Hair follicle dermal papilla cell (primary cell): ENCODE measurements around the gene TMEM79. TPM values are rescaled to one million over a fixed set of nuclear protein-coding genes. Genes with fewer than 3 reads are reported as not detected.

Experiments used
- total RNA-seq: library from RNA; depleted of rRNA; stranded (reverse); fragments of >200 nt; gene quantifications from 2 replicates; pipeline ENCODE4 v1.2.3, GENCODE V29; 2012

The TMEM79 gene, protein sequence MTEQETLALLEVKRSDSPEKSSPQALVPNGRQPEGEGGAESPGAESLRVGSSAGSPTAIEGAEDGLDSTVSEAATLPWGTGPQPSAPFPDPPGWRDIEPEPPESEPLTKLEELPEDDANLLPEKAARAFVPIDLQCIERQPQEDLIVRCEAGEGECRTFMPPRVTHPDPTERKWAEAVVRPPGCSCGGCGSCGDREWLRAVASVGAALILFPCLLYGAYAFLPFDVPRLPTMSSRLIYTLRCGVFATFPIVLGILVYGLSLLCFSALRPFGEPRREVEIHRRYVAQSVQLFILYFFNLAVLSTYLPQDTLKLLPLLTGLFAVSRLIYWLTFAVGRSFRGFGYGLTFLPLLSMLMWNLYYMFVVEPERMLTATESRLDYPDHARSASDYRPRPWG
- total RNA-seq = 0.61 and 0.81 TPM in 2 replicates

DNA sequence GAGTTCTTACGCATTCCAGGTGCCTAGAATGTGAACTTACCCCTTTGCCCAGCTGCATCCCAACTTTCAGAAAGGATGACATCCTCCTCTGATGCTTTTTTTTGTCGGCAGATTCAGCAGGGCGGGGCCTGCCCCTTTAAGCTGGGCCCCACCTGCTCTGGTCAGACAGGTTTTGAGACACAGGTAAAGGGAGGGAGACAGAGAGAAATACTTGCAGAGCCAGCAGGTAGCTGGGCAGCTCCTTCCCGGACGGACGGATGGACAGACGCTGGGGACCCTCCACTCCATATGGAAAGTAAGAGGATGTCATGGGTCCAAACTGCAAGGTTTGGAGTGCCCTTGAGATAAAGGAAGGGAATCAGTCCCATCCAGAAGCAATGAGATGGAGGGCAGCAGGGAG is at the start of gene TMEM79:
TSS of gene TMEM79 (plus strand) at position 214 of the 400 bp plus-strand sequence. CDS start 902 bp downstream, outside the sequence.

DNA sequence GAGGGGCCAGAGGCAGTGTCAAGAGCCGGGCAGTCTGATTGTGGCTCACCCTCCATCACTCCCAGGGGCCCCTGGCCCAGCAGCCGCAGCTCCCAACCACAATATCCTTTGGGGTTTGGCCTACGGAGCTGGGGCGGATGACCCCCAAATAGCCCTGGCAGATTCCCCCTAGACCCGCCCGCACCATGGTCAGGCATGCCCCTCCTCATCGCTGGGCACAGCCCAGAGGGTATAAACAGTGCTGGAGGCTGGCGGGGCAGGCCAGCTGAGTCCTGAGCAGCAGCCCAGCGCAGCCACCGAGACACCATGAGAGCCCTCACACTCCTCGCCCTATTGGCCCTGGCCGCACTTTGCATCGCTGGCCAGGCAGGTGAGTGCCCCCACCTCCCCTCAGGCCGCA is 42.2 kb upstream of the TMEM79 start, which contains the start of gene BGLAP:
TSS of gene BGLAP (plus strand) at position 259 of the 400 bp plus-strand sequence. CDS start at position 307, 48 bp downstream.

DNA sequence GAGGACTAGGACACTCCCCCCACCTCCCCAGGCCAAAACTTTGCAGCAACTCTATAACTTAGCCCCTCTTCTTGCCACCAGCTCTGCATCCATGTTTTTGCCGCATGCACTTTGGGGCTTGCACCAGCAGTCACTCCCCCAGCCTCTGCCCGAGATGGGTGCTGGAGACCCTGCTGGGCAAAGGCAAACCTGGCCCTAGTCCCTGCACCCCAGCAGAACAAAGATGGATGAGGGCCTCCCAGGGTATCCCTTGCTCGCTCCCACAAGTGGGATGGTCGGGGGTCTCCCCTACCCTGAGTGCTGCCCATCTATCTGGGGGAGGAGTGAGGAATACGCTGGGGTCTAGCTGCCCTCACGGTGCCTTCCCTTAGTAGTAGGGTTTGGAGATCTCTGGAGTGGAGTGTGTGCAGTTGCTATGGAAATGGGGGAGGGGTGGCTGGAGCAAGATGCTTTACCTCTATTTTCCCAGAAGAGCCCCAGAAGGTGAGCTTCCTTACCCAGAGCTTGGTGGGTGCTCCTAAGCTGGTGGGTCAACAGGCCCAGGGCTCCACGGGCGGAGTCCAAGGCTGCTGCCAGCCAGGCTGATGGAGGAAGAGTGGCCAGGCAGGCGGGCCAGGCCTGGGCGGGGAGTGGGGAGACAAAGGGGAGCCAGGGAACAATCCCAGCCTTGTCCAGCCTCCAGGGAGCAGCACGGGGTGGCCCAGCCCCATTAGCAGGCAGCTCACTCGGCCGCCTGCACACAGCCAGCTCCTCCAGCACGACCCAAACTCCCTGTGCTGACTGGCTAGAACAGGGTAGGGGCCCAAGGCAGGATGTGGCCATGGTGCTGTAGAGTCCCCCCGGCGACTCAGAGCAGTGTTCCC is 36.4 kb upstream of the TMEM79 start, which contains the start of gene PAQR6:
TSS of gene PAQR6 (minus strand) at position 597 of the 863 bp plus-strand sequence. CDS start 1,325 bp downstream, outside the sequence.

DNA sequence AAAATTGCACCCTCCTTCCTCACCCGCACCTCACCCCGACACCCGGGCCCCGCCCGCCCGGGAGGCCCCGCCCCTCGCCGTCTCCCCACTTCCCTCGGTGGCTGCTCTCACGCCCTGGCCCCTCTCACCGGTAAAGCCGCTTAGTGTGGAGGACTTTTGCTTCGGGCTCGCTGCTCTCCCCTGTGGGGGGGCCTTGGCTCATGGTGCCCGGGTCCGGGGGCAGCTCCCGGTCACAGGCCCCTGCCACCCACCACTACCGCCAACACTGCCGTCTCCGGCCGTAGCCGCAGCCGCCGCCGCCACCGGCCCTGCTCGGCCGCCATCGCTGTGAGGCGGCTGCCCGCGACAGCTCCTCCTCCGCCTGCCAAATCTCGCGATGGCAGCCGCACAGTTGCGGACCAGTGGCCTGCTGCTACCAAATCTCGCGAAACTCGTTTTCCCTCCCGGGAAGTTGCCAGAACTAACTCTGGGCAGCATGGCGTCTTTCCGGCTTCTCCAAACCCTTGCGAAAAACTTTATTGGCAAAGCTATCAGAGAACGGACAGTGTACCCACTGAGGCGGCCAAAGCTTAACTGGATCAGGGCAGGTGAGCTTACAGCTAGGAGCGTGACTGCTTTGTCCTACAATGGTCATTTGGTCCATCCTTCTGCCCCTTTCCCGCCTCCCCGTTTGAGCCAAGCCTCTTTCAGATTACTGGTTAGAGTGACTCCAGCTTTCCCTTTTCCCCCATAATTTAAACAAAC is 1.5 kb upstream of the TMEM79 start, which contains the start of gene SMG5:
TSS of gene SMG5 (minus strand) at position 347 of the 744 bp plus-strand sequence. CDS start at position 202, 145 bp downstream.

DNA sequence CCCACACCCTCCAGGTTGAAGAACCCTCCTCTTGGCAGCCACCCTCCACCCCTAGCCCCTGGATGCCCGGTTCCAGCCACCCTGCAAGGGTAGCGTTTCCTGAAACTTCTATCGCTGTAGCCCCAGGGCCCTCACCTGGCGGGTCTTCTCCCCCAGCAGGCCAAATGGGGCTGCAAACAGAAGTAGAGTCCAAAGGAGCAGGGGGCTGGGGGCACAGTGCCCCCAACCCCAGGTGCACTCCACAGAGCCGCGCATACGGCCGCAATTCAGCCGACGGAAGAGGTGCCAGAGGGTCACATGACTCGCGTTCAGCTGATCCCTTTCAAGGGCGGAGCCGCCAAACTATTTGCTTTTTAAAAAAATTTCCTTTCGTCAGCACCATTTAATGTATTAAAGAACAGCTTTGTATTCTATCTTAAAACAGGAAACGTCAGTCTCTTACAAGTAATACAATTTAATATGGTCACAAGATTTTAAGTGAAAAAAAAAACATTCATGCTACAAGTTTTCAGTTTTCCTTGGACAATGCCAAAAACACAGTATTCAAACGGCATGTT is 11.3 kb downstream of the TMEM79 start, which contains the start of gene GLMP:
TSS of gene GLMP (minus strand) at position 289 of the 557 bp plus-strand sequence. CDS start at position 255, 34 bp downstream.

DNA sequence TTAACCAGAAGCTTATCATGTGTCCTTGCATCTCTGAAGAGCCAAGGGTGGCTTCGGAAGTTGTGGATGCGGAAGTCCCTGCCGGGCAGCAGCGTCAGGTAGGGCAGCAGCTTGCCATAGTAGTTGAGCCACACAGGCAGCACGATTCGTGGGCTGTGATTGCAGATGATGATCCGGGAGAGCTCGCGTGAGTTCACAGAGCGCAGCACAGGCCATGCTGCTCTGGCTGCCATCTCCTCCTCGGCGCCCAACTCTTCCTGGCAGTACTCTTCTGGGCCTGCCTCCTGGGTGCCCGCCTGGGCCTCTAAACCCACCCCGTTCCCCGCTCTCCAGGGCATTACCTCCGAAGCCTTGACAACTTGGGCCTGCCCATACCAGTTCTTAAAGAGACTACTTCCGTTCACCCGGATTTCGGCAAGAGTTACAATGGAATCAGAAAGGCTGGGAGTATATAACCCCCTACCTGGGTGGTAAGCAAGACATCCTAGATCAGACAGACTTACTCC is 14.8 kb downstream of the TMEM79 start, which contains the start of gene VHLL:
TSS of gene VHLL (minus strand) at position 456 of the 506 bp plus-strand sequence. CDS start at position 338, 118 bp downstream.

DNA sequence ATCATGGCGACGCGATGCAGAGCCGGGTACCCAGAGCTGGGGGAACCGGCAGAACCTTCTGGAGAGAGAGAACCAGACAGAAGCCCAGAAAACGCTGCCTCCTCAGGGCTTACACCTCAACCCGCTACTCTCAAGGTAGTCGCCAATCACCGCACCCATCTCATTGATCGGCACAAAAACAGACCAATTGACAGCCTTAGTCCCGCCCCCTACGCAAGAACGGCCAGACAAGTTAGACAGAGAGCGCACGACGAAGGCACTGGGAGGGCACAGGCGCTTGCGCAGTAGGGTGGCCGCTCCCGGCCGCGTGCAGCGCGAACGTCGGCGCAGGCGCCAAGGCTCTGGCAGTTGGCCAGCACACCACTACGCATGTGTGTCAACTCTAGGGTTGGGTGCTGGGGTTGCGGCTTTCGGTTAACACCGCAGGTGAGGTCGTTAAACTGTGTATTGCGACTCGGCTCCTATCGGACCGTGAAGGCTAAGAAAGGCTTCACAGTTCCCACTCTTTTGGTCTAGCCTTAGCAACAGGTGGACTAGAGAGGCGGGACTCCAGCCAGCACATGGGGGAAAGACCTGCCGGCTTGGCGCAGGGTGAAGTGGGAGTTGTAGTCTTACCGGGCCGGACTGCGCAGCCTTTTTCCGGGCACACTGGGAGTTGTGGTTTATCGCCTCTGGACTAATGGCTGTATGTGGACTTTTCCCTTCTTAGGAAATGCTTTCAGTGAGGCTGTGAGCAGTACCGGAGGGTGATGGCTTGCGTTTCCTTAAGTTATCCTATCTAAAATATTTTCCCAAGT is 54.3 kb downstream of the TMEM79 start, which contains the start of the genes CCT3 and TSACC:
TSS of gene CCT3 (minus strand) at position 113 of the 797 bp plus-strand sequence. CDS start at position 5, 108 bp downstream.
TSS of gene TSACC (plus strand) at position 347 of the 797 bp plus-strand sequence. CDS start 1,232 bp downstream, outside the sequence.

Other genes with a start within 250 kb of the TMEM79 start
- gene UBQLN4, start 230.5 kb upstream of the TMEM79 start, total RNA-seq = 12.5 and 14.1 TPM in 2 replicates
- 24.8 and 27.1 TPM in 2 replicates for gene LAMTOR2, start 229.5 kb upstream of the TMEM79 start, total RNA-seq
- gene RAB25, start 223.2 kb upstream of the TMEM79 start, total RNA-seq = not detected in 2 replicates
- gene MEX3A, start 201.9 kb upstream of the TMEM79 start, total RNA-seq = 0.65 and 1.1 TPM in 2 replicates
- 1,347 and 1,795 TPM in 2 replicates for gene LMNA, start 169.6 kb upstream of the TMEM79 start, total RNA-seq
- 0.97 and 3.2 TPM in 2 replicates for gene SEMA4A, start 130.7 kb upstream of the TMEM79 start, total RNA-seq
- 15.9 and 22.9 TPM in 2 replicates for gene SLC25A44, start 90.2 kb upstream of the TMEM79 start, total RNA-seq
- gene PMF1, start 71.3 kb upstream of the TMEM79 start, total RNA-seq = 27.0 and 27.7 TPM in 2 replicates
- gene BGLAP, start 42.1 kb upstream of the TMEM79 start, total RNA-seq = 0.16 TPM in 1 of 2 replicates, not detected in the other
- gene PAQR6, start 36.3 kb upstream of the TMEM79 start, total RNA-seq = 0.49 and 0.65 TPM in 2 replicates
- gene SMG5, start 1.5 kb upstream of the TMEM79 start, total RNA-seq = 60.4 and 72.7 TPM in 2 replicates
- 81.5 and 85.2 TPM in 2 replicates for gene GLMP, start 11.4 kb downstream of the TMEM79 start, total RNA-seq
- not detected in 2 replicates for gene VHLL, start 15.0 kb downstream of the TMEM79 start, total RNA-seq
- 191 and 238 TPM in 2 replicates for gene CCT3, start 54.0 kb downstream of the TMEM79 start, total RNA-seq
- 0.36 TPM in 1 of 2 replicates, not detected in the other for gene TSACC, start 54.2 kb downstream of the TMEM79 start, total RNA-seq
- not detected in 2 replicates for gene RHBG, start 84.9 kb downstream of the TMEM79 start, total RNA-seq
- 25.6 and 26.4 TPM in 2 replicates for gene MEF2D, start 216.4 kb downstream of the TMEM79 start, total RNA-seq